AG20443 (cell line): ENCODE results near the gene PLPPR1.
"Not testable (repeated sequence)": the region's sequence is repeated elsewhere in the genome, so short reads cannot be mapped to it uniquely, and the experiment has no call there.

Experiments used
- DNase-seq: peaks from one replicate; pipeline ENCODE4 v3.0.0; 2012; ENCODE audit warnings: low spot score, mixed read lengths

Gene PLPPR1

DNA sequence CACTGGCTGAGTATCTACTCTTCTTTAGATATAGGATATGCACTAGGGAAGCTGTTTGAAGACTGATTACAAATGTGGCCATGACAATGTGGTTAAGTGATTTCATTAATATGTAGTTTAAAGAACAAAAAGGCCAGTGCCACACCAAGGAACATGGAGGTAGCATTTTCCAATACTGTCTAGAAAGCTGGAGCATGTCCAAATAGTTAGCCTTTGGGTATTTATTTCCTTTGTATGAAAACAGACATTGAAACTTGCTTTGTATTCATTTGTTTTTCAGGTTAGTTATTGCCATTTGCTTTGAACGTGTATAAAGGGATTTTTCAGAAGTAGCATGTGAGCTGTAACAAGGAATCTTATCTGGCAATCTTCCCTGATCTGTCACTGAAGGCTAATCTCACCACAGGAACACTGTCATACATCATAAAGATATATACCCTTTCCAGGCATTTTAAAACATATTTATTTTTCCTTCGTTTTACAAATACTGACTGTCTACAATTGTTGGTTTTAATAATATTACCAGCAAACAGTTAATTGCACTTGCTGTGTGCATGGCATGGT is 93.4 kb downstream of the PLPPR1 start:
- DNase-seq, result no peak

DNA sequence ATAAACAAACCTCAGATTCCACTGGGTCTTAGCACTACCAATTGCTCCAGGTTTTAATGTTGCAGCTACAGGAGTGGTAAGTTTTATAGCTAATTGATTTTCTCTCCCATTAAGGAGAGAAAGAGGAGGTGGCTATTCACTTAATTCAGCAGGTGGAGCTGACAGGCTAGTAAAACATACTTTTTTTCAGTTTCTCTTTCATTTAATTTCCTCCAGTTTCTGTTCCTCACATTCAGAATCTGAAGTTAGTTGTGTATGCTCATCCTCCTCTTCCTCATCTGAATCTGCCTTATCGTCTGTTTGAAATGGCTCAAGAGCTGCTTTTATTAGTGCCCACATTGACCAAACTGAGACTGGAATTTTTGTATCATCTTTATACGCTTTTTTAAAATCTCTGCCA is 98.0 kb downstream of the PLPPR1 start:
- no peak for DNase-seq

GRCh38 chr9:101127369-101127768 is 98.8 kb downstream of the PLPPR1 start:
- not testable (repeated sequence) for DNase-seq

- no peak for DNase-seq
These were observed 100.1 kb downstream of the PLPPR1 start for GRCh38 chr9:101128623-101129022.

DNA sequence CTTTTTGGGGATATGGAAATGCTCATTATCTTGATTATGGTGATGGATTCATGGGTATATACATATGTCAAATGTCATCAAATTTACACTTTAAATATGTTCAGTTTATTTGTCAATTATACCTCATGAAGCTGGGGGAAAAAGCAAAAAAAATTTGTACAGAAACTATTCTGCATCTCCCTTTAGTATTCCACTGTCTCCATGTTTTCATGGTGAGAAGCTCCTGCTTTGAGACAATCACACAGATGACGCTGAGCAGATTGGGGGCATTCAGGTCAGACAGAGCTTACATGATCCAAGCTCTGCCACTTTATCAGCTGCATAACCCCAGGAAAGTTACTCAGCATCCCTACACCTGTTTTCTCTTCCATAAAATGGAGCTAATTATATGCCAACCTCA is 101.5 kb downstream of the PLPPR1 start:
- no peak for DNase-seq

- no peak for DNase-seq
These were observed 102.8 kb downstream of the PLPPR1 start for GRCh38 chr9:101131326-101131725.

- DNase-seq, result no peak
These were observed 104.3 kb downstream of the PLPPR1 start for GRCh38 chr9:101132801-101133200.

DNA sequence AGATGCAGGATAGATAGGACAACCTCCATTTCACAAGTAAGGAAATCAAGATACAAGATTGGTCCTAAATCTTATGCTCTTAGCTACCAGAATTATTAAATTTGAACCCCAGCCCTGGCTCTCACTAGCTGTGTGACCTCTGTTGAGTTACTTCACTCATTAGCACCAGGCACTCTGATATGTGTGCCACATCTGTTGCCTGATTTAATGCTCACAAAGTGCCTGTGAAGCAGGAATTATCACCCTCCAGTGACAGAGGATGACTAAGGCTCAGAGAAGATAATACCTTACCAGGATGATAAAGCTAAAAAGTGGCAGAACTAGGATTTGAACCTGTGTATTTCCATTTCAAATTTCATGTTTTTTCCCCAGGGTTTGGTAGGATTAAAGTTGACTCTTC is 110.0 kb downstream of the PLPPR1 start:
- DNase-seq, result no peak

DNA sequence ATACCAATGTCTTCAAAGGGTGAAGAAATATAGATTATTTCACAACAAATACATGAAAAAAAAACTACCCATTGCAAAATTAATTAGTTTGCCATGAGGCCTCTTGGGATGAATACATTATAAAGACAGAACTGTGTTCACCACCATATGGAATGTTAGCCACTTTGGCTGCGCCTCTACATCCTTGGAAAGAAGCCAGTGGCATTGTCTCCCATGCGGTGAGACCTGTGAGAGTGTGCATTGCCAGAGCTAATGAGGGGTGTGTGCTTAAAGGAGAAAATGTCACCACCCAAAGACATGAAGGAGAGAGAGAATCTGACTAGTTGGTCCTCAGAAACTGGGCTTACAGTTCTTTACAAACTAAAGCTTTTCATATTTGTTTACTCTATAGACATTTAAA is 110.6 kb downstream of the PLPPR1 start:
- no peak for DNase-seq

- no peak for DNase-seq
These were observed 112.2 kb downstream of the PLPPR1 start for GRCh38 chr9:101140764-101141163.

GRCh38 chr9:101146508-101146907 is 118.0 kb downstream of the PLPPR1 start:
- DNase-seq, result no peak

GRCh38 chr9:101148344-101148743 is 119.8 kb downstream of the PLPPR1 start:
- DNase-seq, result no peak

DNA sequence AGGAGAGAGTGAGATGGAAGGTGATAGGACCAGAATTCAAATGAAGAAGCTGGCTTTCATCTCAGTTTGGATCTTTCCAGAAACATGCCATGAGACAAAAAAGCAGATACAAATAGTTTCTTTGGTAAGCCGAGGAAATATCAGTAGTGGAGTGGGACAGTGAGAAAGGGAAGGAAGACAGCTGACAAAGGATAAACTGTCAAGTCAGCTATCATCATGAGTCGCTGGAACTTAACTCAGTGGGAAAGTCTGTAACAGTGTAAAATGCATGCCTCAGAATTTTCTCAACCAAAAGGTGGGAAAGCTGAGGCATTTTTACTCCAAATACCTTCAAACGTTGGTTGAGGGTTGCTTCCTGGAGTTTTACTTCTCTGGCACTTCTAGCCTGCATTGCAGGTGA is 129.8 kb downstream of the PLPPR1 start:
- no peak for DNase-seq

DNA sequence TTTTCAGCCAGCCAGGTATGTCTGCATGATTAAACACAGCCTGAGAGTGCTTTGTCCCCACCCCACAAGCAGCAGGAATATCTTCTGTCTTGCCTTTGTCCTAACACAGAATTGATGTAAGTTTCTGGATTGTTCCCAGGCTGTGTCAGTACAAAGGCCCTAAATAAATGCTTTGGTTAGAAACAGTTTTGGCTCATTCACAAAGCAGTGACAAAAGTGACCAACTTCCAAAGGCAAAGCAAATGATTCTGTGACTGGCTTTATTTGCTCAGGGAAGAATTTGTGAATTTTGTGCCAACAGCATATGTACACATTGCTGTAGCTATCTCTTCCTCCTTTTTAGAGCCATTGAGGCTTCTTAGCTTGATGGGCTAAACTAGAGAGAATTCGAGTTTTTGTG is 133.7 kb downstream of the PLPPR1 start:
- DNase-seq, result no peak

DNA sequence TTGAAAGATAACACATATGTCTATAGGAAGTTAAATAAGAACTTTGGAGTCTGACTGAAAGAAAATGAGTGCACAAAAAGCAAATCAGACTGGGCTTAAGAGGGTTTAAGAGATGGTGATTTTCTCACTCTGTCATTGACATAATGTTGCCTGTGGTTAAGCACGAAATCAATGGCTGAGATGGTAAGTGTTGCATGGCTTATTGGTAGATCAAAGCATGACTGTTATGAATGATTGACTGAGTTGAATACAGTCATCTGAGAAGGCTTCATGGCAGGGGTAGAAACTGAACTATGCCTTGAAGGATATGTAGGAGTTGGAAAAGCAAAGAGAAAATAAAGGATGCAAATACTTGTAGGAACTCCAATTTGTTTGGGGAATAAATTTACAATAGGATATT is 136.6 kb downstream of the PLPPR1 start:
- no peak for DNase-seq

GRCh38 chr9:101167490-101168134 is 139.1 kb downstream of the PLPPR1 start:
- no peak for DNase-seq

- DNase-seq, result no peak
These were observed 144.1 kb downstream of the PLPPR1 start for GRCh38 chr9:101172616-101173015.

GRCh38 chr9:101173907-101174306 is 145.4 kb downstream of the PLPPR1 start:
- DNase-seq, result no peak

- no peak for DNase-seq
These were observed 147.9 kb downstream of the PLPPR1 start for GRCh38 chr9:101176384-101176783.

DNA sequence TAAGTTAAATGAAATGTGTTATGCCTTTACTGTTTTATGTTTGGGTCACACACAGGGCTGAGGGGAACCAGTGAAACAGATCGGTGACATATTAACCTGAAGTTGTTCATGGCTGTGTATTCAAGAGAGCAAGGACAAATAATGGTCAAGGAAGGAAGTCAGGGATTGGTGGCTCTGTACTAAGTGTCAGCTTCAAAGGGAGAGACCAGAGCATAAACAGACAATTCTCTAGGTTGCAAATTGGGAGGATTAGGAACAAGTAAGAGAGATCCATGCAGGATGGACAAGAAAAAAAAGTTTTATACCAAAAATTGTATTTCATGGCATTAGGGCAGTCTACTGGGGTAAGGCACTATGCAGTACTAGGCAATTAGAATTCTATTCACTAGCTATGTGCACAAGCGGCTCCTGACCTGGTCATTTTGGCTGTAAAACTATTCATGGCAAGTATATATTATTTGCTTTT is 156.3 kb downstream of the PLPPR1 start:
- DNase-seq, result no peak

DNA sequence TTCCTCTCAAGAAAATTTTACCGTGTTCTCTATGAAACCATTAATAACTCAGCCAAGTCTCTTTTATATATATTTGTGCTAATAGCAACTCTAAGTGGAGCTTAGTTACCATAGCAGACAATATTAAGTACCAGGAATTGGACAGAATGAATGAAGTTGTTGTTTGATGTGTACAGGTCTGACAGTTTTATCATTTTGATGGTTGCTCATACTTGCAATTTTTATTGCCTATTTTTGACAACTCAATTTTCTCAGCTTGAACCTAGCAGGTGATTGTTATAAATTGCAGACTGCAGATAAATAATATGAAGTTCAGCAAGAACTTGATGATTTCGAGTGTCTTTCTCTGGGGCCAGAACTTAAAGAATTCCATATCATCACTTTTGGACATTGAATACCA is 163.2 kb downstream of the PLPPR1 start:
- no peak for DNase-seq

- DNase-seq, result no peak
These were observed 168.5 kb downstream of the PLPPR1 start for GRCh38 chr9:101197026-101197425.

DNA sequence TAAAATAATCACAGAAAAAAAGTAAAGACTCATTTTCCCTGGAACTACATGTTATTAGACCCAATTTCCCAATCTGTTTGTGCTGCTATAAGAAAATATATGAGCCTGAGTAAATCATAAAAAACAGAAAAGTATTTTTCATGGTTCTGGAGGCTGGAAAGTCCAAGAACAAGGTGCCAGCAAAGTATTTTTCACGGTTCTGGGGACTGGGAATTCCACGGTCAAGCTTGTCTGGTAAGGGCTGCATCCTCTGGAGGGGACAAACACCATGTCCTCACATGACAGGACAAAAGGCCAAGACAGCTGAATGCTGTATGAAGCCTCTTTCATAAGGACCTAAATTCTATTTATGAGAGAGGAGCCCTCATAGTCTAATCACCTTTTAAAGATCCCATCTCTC is 172.3 kb downstream of the PLPPR1 start:
- no peak for DNase-seq

- no peak for DNase-seq
These were observed 173.1 kb downstream of the PLPPR1 start for GRCh38 chr9:101201630-101202029.
